SU-DHL-6 (cell line): ENCODE measurements around the gene USP6NL.

Source experiments
- H2AFZ ChIP-seq: fragments of 200-600 bp; sonication (generic); 2 replicates; pipeline ENCODE4 v1.6.1; 2014; ENCODE audit warnings: low read depth, mild to moderate bottlenecking, moderate library complexity, mixed read lengths, antibody characterized with exemption, low read length; ENCODE audit not compliant: severe bottlenecking
- H3F3A ChIP-seq: fragments of 200-600 bp; shearing (Covaris generic); 2 replicates; pipeline ENCODE4 v1.6.0; 2016; ENCODE audit warnings: antibody characterized with exemption, mild to moderate bottlenecking; ENCODE audit not compliant: insufficient read depth
- H3K27ac ChIP-seq: fragments of 200-600 bp; sonication (generic); 2 replicates; pipeline ENCODE4 v1.5.1; 2016; ENCODE audit warnings: low read depth, mild to moderate bottlenecking, low read length, moderate library complexity, mixed read lengths
- H3K27me3 ChIP-seq: fragments of 200-600 bp; sonication (generic), shearing (Covaris generic); 2 replicates; pipeline ENCODE4 v1.6.0; 2014; ENCODE audit warnings: mild to moderate bottlenecking, low read length
- H3K36me3 ChIP-seq: fragments of 200-600 bp; sonication (generic); 2 replicates; pipeline ENCODE4 v1.6.1; 2014; ENCODE audit warnings: mild to moderate bottlenecking, low read length, mixed read lengths
- H3K4me2 ChIP-seq: fragments of 300-600, 200-600 bp; shearing (Covaris generic), sonication (generic); 2 replicates; pipeline ENCODE4 v1.6.0; 2014; ENCODE audit warnings: low read length, low read depth, mild to moderate bottlenecking; ENCODE audit not compliant: poor library complexity, severe bottlenecking
- H3K4me3 ChIP-seq: fragments of 200-600 bp; sonication (generic); 2 replicates; pipeline ENCODE4 v1.5.1; 2014; ENCODE audit warnings: antibody characterized with exemption, low read length, mild to moderate bottlenecking, mixed read lengths; ENCODE audit not compliant: insufficient read depth, poor library complexity, severe bottlenecking
- H3K79me2 ChIP-seq: fragments of 200-600 bp; sonication (generic); 2 replicates; pipeline ENCODE4 v1.6.1; 2014; ENCODE audit warnings: mild to moderate bottlenecking, low read length, moderate library complexity; ENCODE audit not compliant: insufficient read depth
- H3K9ac ChIP-seq: fragments of 200-600 bp; sonication (generic); 2 replicates; pipeline ENCODE4 v1.7.0; 2014; ENCODE audit warnings: mild to moderate bottlenecking, low read length
- H3K9me2 ChIP-seq: fragments of 200-600 bp; sonication (generic); replicated peaks from 2 replicates; pipeline ENCODE4 v1.6.1; 2014; ENCODE audit warnings: low read length; ENCODE audit not compliant: insufficient read depth
- H3K9me3 ChIP-seq: fragments of 200-600 bp; sonication (generic); 2 replicates; pipeline ENCODE4 v1.6.1; 2014; ENCODE audit warnings: low read length, mixed read lengths; ENCODE audit not compliant: insufficient read depth
- H4K20me1 ChIP-seq: fragments of 200-600 bp; sonication (generic); 2 replicates; pipeline ENCODE4 v1.6.1; 2014; ENCODE audit warnings: low read depth, mild to moderate bottlenecking, antibody characterized with exemption, low read length, moderate library complexity, mixed read lengths
- CTCF ChIP-seq: fragments of 200-600 bp; sonication (generic); IDR thresholded peaks from one replicate; pipeline ENCODE4 v1.5.1; 2017; ENCODE audit warnings: antibody characterized with exemption, mild to moderate bottlenecking, low read length, moderate library complexity; ENCODE audit not compliant: insufficient read depth, poor library complexity, severe bottlenecking
- EZH2phosphoT487 ChIP-seq: fragments of 200-600 bp; sonication (generic), shearing (Covaris generic); conservative IDR thresholded peaks from 2 replicates; pipeline ENCODE4 v1.6.1; 2018; ENCODE audit warnings: mild to moderate bottlenecking, antibody characterized with exemption, low read length, moderate library complexity, mixed read lengths

The USP6NL gene

GRCh38 chr10:11462071-11462470, 149.4 kb downstream of the USP6NL start:
- no peak for TF ChIP-seq CTCF
- no peak for TF ChIP-seq EZH2phosphoT487
- no peaks in the 10 kb centered on the region for H3K9me3 ChIP-seq
- H3K36me3 ChIP-seq = peaks cover 30% of the 10 kb centered on the region
- no peaks in the 10 kb centered on the region for H3F3A ChIP-seq
- no peaks in the 10 kb centered on the region for H3K27me3 ChIP-seq
- H3K4me3 ChIP-seq = no peak overlapping the region
- no peak overlapping the region for H3K4me2 ChIP-seq
- H4K20me1 ChIP-seq = peaks cover 3% of the 10 kb centered on the region; the same call in 1 of the 2 replicates
- H3K9me2 ChIP-seq = no peaks in the 10 kb centered on the region
- no peak overlapping the region for H3K27ac ChIP-seq
- H2AFZ ChIP-seq = no peak overlapping the region
- no peaks in the 10 kb centered on the region; the same call in 1 of the 2 replicates for H3K79me2 ChIP-seq
- no peak overlapping the region for H3K9ac ChIP-seq

GRCh38 chr10:11457336-11457735, 154.1 kb downstream of the USP6NL start:
- Histone ChIP-seq H3K9me3 (no peaks in the 10 kb centered on the region), H3K27me3 (no peaks in the 10 kb centered on the region), H3F3A (peaks cover 7% of the 10 kb centered on the region; the same call in 1 of the 2 replicates), H3K27ac (no peak overlapping the region), H3K4me3 (no peak overlapping the region), H3K9ac (no peak overlapping the region), H3K4me2 (no peak overlapping the region), H4K20me1 (no peaks in the 10 kb centered on the region), H3K9me2 (no peaks in the 10 kb centered on the region), H3K79me2 (no peaks in the 10 kb centered on the region), H3K36me3 (peaks cover 10% of the 10 kb centered on the region; the same call in 1 of the 2 replicates), H2AFZ (no peak overlapping the region)
- TF ChIP-seq EZH2phosphoT487 (no peak), CTCF (no peak)

GRCh38 chr10:11454958-11455566, 156.4 kb downstream of the USP6NL start:
- H3K4me2 ChIP-seq = no peak overlapping the region
- H2AFZ ChIP-seq = no peak overlapping the region
- H4K20me1 ChIP-seq = no peaks in the 10 kb centered on the region
- no peaks in the 10 kb centered on the region for H3K79me2 ChIP-seq
- no peaks in the 10 kb centered on the region for H3K27me3 ChIP-seq
- TF ChIP-seq CTCF (no peak), EZH2phosphoT487 (no peak)
- peaks cover 7% of the 10 kb centered on the region; the same call in 1 of the 2 replicates for H3F3A ChIP-seq
- H3K9me2 ChIP-seq = no peaks in the 10 kb centered on the region
- H3K4me3 ChIP-seq = no peak overlapping the region
- H3K9me3 ChIP-seq = no peaks in the 10 kb centered on the region
- no peak overlapping the region for H3K9ac ChIP-seq
- H3K36me3 ChIP-seq = peaks cover under 1% of the 10 kb centered on the region; the same call in 1 of the 2 replicates
- no peak overlapping the region for H3K27ac ChIP-seq
